Measurements from ENCODE around the gene SYNGR2.
A peak's percentile ranks its signal among the peaks of the same experiment; 100 is the strongest.

SYNGR2 gene

GRCh38 chr17:78173097-78173715 lies 4.8 kb downstream of the SYNGR2 start:
- DNase-seq, result no peak

- no peak for DNase-seq
Measured at GRCh38 chr17:78174346-78174869, 6.0 kb downstream of the SYNGR2 start.

DNA sequence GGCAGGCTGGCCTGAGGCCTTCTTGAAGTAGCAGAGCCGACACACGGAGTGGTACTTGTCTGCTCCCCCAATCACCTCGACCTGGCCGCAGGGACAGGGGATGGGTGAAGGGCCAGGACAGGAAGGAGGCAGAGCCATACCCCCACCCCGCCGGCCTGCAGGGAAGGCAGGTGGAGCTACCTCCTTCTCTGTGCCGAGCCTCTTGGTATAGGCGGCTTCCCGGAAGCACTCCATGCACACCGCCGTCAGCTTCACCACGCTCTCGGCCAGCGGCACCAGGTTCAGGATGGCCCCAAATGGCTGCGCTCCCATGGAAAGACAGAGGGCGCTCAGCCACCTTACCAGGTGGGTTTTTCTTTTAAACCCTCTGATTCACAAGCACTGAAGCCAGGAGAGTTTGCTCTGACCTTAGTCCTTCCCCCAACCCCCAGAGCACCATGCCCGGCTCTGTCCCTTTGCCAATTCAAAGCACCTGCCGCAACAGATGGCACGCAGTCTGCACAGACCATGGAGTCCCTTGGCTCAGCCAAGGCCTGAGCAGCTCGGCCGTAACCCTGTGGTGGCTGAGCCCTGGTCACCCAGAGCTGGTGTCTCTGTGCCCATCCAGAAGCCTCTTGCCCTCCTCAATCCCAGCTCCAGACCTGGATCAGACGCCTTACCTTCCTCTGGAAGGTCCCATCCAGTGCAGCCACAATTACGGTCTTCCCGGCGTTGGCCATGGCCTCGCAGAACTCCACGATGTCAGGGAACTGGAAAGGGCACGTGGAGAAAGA lies 6.7 kb downstream of the SYNGR2 start:
- DNase-seq, result no peak

DNA sequence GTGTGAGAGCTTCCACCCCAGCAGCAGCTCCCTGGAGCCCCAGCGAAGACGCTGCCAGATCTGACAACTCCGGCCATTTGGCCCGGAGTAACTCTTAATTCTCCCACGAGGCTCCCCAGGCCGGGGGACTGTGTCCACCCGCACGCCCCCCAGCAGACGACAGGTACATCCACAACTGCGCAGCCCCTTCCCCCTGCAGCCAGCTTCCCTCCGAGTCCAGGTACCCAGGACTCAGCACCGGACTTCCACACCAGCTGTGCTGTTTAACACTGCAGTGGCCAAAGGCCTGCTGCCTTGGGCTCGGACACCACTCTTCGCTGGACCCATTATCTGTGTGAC lies 7.2 kb downstream of the SYNGR2 start:
- no peak for DNase-seq

DNA sequence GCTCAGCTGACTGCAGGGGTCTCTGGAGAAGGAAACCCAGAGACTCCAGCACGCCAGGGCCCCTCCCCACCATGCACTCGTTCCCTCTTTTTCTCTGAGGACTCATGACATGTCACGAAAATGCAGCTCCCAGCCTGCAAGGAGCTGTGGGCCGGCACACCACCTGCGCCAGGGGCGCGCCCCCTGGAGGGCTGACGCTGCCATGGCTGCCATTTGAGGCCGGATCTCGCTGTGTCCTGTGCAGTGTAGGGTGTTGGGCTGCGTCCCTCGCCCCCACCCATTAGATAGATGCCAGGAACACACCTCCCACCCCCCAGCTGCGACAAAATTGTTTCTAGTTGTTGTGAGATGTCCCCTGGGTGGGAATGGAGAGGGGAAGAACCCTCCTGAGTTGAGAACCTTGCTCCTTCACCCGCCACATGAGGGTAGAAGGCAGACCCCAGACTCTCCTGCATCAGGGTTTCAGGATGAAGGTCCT lies 8.2 kb downstream of the SYNGR2 start:
- DNase-seq, result peak; percentile 72 to 73

- DNase-seq, result no peak
Measured at GRCh38 chr17:78179372-78179771, 11.0 kb downstream of the SYNGR2 start.

- DNase-seq, result no peak
Measured at GRCh38 chr17:78180083-78180482, 11.7 kb downstream of the SYNGR2 start.

GRCh38 chr17:78180508-78180907 lies 12.1 kb downstream of the SYNGR2 start:
- no peak for DNase-seq

DNA sequence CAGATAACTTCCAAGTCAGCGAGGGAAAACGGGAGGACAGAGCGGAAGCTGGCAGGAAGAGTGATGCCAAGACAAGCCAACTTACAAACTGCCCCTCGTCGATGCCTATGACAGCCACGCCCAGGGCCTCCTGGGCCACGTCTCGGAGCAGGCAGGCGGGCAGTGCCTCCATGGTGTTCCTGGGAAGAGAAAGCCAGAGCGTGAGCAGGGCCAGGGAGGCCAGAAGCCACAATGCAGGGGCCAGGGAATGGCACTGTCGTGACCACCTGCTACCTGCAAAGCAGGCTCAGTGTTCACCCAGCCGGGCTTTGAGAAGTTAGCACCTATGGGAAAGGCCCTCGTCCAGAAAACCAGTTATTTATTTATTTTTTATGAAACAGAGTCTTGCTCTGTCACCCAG lies 14.1 kb downstream of the SYNGR2 start:
- no peak for DNase-seq

DNA sequence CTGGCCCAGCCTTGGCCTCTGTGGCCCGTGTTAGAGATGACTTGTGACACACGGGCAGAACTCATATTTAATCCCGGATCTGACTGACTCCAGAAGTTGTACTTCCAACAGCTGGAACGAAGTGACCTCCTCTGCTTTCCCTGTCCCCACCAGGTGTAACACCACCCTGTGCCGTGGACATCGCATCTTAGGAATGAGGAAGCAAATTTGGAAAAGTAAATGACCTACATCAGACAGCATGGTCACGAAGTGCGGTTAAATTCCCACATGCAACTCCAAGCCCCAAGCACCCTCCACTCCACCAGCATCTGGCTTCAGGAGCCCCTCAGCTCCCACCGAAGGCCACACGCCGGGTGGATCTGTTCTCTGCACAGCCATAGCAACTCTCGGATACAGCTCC lies 15.5 kb downstream of the SYNGR2 start:
- DNase-seq, result no peak

- no peak for DNase-seq
Measured at GRCh38 chr17:78184351-78184750, 16.0 kb downstream of the SYNGR2 start.

DNA sequence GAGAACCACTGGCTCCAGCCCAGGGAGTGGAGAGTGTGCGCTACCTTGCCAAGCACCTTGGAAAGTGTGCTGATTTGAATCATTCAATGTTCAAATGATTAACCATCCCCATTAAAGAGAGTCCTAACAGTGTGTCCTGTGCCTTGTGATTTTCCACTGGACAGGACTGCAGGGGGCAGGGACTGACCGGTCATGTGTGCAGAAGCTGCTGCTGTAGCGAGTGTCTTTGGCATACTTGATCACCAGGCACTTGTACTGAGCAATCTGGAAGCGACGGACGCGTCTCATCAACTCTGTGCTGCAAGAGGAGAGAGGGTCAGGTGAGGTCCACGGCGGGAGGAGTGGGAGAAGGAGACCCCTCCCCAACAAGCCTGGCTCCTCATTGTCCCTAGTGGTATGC lies 16.5 kb downstream of the SYNGR2 start:
- no peak for DNase-seq

- DNase-seq, result no peak
Measured at GRCh38 chr17:78185981-78186691, 17.8 kb downstream of the SYNGR2 start.

DNA sequence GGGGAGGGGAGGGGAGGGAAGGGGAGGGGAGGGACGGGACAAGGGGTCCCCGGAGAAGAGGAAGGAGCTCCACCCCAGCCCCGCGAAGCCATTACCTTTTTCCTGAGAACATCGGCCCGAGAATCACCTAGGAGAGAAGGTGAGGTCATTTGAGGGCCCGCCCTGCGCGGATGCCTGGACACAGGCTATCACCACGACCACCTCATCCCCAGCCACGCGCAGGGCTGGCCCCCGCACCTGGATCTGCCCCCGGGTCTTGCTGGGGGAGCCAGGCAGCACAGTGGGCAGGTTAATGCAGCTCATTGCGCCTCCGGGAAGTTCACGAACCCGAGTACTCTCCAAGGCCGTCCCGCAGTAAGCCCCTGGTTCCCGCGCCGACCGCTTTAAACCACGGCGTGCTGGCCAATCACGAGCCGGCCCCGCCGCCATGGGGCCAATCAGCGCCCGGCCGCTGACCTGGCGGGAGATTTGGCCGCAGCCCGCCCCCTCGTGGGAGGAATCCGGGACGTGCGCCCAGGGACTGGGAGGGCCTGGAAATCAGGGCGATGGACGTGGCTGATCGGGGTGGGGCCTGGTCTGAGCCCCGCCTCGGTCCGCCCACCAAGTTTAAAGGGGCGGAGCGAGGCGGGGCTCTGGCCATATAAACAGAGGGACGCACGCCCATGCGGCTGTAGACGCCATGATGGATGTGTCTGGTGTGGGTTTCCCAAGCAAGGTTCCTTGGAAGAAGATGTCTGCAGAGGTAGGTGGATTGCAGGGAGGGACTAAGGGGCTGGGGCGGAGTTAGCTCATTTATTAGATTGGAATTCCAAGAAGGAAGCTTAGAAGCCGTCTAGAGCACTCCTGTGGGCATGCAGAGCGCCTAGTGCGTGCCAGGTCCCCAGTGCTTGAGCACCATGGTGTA lies 18.6 kb downstream of the SYNGR2 start, which contains the start of the genes AFMID and TK1:
AFMID (plus strand) TSS at position 671 of the 904 bp plus-strand sequence; CDS start at position 680, 9 bp downstream.
TK1 (minus strand) TSS at position 361 of the 904 bp plus-strand sequence; CDS start at position 303, 58 bp downstream.
- peak; percentile 66 to 69 for DNase-seq

DNA sequence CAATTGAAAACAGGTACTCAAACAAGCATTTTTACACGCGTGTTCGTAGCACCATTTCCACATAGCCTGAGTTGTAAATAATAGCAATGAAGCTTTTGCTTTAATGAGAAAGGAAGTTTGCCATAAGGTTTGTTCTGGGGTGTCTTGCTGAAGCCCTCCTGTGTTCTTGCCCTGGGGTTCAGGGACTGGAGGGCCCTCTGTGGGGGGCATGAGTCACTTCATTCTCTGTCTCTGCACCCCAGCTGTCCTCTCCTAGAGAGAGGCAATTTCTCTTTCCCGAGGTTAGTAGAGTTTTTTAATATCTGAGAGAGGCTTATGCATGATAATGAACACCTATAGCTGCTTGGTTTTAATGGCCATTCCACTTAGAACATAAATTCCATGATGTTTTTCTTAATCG lies 28.3 kb downstream of the SYNGR2 start:
- DNase-seq, result no peak

GRCh38 chr17:78197147-78197832 lies 28.9 kb downstream of the SYNGR2 start:
- DNase-seq, result no peak

- DNase-seq, result no peak
Measured at GRCh38 chr17:78200451-78200850, 32.1 kb downstream of the SYNGR2 start.

DNA sequence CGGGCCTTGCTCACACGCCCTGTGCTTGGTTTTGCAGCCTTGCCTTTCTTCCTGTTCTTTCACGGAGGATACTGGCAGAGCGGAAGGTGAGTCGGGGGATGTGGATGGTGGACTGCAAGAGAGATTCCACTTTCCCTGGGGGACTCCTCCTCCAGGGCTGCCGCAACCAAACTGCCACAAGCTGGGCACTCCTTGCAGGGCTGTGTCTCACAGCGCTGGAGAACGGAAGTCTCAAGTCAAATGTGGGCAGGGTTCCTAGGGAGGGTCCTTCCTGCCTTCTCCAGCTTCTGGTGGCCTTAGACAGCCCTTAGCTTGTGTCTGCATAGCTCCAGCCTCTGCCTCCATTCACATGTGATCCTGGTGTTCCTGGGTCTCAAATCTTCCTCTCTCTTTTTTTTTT lies 34.3 kb downstream of the SYNGR2 start:
- DNase-seq, result no peak

DNA sequence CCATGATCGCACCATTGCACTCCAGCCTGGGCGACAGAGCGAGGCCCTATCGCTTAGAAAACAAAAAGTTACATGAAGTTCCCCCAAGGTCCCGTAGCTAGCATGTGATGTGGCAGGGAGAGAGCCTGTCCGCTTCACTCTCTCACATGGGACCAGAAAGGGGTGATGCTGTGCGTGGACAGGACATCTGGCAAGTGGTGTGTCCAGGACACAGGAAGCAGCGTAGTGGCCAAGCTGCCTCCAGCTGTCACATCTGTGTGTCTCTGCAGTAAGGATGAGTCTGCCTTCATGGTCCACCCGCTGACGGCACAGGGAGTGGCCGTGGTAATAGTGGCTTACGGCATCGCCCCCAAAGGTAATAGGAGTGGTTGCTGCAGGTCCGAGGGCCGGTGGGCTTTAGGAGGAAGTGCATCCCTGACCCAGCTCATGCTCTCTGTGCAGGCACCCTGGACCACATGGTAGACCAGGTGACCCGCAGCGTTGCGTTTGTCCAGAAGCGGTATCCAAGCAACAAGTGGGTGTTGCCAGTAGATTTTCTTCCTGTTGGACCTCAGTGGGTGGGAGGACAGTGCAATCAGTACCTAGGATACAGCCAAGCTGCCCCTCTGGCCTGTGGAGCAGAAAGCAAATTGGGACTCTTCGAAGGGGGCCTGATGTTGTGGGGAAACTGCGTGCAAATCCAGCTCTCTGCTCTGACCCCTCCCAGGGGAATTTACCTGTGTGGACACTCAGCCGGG lies 36.2 kb downstream of the SYNGR2 start:
- no peak for DNase-seq

DNA sequence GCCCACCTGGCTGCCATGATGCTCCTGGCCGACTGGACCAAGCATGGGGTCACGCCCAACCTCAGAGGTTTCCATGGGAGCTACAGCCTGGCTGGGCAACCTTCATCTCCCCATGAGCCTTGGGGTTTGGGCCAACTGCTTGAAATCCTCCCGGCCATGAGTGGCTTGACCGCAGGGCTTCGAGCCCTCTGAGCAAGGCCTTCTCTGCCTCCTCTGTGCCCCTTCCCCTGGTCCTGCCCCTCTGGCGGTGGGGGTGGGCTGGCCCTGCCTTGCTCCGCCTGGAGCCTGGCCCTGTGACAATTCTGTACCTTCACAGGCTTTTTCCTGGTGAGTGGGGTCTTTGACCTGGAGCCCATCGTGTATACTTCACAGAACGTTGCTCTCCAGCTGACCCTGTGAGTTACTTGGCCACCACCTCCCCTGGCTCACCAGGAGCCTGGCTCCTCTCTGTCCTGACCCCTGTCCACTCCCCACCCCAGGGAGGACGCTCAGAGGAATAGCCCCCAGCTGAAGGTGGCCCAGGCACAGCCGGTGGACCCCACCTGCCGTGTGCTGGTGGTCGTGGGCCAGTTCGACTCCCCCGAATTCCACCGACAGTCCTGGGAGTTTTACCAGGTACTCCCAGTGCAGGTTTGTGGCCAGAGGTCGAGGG lies 36.9 kb downstream of the SYNGR2 start:
- DNase-seq, result no peak

DNA sequence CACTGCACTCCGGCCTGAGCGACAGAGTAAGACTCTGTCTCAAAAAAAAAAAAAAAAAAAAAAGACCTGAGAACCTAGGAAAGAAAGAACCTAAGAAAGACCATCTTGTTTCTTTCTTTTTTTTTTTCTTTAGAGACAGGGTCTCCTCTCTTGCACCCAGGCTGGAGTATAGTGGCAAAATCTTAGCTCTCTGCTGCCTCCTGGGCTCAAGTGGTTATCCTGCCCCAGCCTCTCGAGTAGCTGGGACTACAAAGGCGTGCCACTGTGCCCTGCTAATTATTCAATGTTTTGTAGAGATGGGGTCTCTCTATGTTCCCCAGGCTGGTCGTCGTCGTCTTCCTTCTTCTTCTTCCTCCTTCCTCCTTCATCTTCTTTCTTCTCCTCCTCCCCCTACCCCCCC lies 37.9 kb downstream of the SYNGR2 start:
- no peak for DNase-seq
